OCI-LY7 (cell line): ENCODE results near the gene NUDT14. TPM values are rescaled to one million over a fixed set of nuclear protein-coding genes. Genes with fewer than 3 reads are reported as not detected.

ENCODE experiments used
- BruUV-seq: library from RNA; stranded (reverse); fragments of 400-500 nt; replicated peaks from 2 replicates; lab custom pipeline; 2021; lab: Mats Ljungman, UMichigan
- CTCF ChIA-PET: fragments of 300-600 bp; sonication (Branson Sonifier 250); formaldehyde crosslinking; loops from one replicate; lab custom pipeline; 2022; ENCODE audit warnings: antibody characterized with exemption; ENCODE audit not compliant: unreplicated experiment; lab: Charles Lee
- POLR2A ChIA-PET: fragments of 300-600 bp; sonication (Branson Sonifier 250); formaldehyde crosslinking; loops from one replicate; lab custom pipeline; 2022; ENCODE audit warnings: antibody characterized with exemption; lab: Charles Lee
- DNase-seq: peaks from one replicate; pipeline ENCODE4 v3.0.0-alpha.2; 2015; ENCODE audit warnings: low spot score
- H2AFZ ChIP-seq: fragments of 200-600 bp; sonication (generic), shearing (Covaris generic); 2 replicates; pipeline ENCODE4 v1.6.1; 2014; ENCODE audit warnings: mild to moderate bottlenecking, antibody characterized with exemption, low read length, moderate library complexity
- H3K27ac ChIP-seq: fragments of 200-600 bp; sonication (generic); 2 replicates; pipeline ENCODE4 v1.5.1; 2014; ENCODE audit warnings: mixed run types, low read depth, mild to moderate bottlenecking, moderate library complexity, low read length, inconsistent platforms; ENCODE audit not compliant: poor library complexity, severe bottlenecking
- H3K36me3 ChIP-seq: fragments of 200-600 bp; sonication (generic); 2 replicates; pipeline ENCODE4 v1.6.1; 2014; ENCODE audit warnings: mild to moderate bottlenecking, antibody characterized with exemption, low read length, moderate library complexity, mixed read lengths; ENCODE audit not compliant: insufficient read depth
- H3K4me1 ChIP-seq: fragments of 200-600 bp; sonication (generic); 2 replicates; pipeline ENCODE4 v1.5.1; 2014; ENCODE audit warnings: mild to moderate bottlenecking, low read length; ENCODE audit not compliant: insufficient read depth, poor library complexity, severe bottlenecking
- H3K4me2 ChIP-seq: fragments of 200-600 bp; sonication (generic); 2 replicates; pipeline ENCODE4 v1.6.1; 2014; ENCODE audit warnings: mild to moderate bottlenecking, low read length
- H3K4me3 ChIP-seq: fragments of 200-600 bp; sonication (generic); 2 replicates; pipeline ENCODE4 v1.5.1; 2014; ENCODE audit warnings: mild to moderate bottlenecking, low read depth, low read length; ENCODE audit not compliant: poor library complexity, severe bottlenecking
- H3K79me2 ChIP-seq: fragments of 200-600 bp; sonication (generic); 2 replicates; pipeline ENCODE4 v1.6.1; 2016; ENCODE audit warnings: low read depth, mild to moderate bottlenecking, low read length, moderate library complexity, mixed read lengths; ENCODE audit not compliant: insufficient read depth
- H3K9me2 ChIP-seq: fragments of 200-600 bp; sonication (generic); 2 replicates; pipeline ENCODE4 v1.6.1; 2016; ENCODE audit warnings: mild to moderate bottlenecking, low read length, mixed read lengths; ENCODE audit not compliant: insufficient read depth
- H3K9me3 ChIP-seq: fragments of 200-600 bp; sonication (generic); 2 replicates; pipeline ENCODE4 v1.6.1; 2014; ENCODE audit warnings: mild to moderate bottlenecking, mixed run types, low read length, mixed read lengths
- H4K20me1 ChIP-seq: fragments of 200-600 bp; sonication (generic); 2 replicates; pipeline ENCODE4 v1.6.1; 2014; ENCODE audit warnings: mild to moderate bottlenecking, antibody characterized with exemption, low read length, moderate library complexity, mixed read lengths; ENCODE audit not compliant: insufficient read depth
- EZH2phosphoT487 ChIP-seq: fragments of 200-600 bp; sonication (generic); IDR thresholded peaks from 2 replicates; pipeline ENCODE4 v1.6.1; 2018; ENCODE audit warnings: low read depth, borderline replicate concordance, mild to moderate bottlenecking, mixed run types, antibody characterized with exemption, low read length, moderate library complexity, mixed read lengths
- intact Hi-C: fragments of 100-400 bp; cut with micrococcal nuclease; formaldehyde crosslinking; loops from one replicate; pipeline ENCODE4 v1.10.0; 2022; ENCODE audit not compliant: unreplicated experiment
- total RNA-seq, 2 experiments: library from RNA; depleted of rRNA in 1 of 2; stranded (reverse); fragments of >200 nt in 1 of 2; shearing (Covaris generic) in 1 of 2; gene quantifications; 2 replicates each; pipeline ENCODE4 v1.2.3, GENCODE V29; 2014 to 2022
- TF ChIP-seq, protein P1 (sequence below): fragments of 200-600 bp; sonication (generic); conservative IDR thresholded peaks from 2 replicates; pipeline ENCODE4 v1.5.1; 2014; ENCODE audit warnings: mild to moderate bottlenecking, antibody characterized with exemption, low read length, moderate library complexity, mixed read lengths

Gene NUDT14
- total RNA-seq, 2 experiments from 2014 or later = 32.1 to 37.5 TPM

DNA sequence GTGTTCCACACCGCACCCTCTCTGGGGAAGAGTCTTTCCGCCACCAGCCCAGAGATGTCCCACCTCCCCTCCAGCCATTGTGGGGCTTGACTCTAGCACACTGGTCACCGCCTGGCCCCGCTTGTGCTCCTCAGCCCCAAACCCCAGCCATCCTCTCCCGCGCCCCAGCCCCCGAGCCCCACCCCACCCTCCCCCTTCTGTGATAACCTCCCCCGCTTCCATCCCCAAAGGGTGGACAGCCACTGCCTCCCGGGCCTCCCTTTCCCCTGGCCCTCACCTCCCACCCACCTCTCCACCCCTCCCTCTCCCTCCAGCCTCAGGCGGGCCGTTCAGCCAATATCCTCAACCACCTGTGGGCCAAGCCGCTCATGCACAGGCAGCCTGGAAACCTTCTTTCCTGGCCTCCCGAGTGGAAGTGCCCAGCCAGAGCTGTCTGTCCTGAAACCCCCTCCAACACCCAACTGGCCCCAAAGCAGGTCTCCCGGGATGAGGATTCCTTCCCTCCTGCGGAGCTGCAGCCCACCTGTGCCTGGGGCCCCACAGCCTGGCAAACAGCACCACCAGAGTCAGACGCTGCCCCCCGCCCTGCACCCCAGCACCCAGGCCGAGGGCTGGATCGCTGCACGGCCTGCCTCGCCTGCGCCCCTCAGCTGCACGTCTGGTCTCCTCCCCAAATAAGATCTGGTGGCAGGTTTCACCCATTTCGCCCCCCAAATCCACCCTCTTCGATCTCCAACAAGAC is 27.1 kb upstream of the NUDT14 start:
- H3K27ac ChIP-seq = no peak overlapping the region
- no peak for DNase-seq
- no peaks in the 10 kb centered on the region; the same call in 1 of the 2 replicates for H4K20me1 ChIP-seq
- H3K9me2 ChIP-seq = no peaks in the 10 kb centered on the region
- CTCF ChIA-PET = no interaction called here
- BruUV-seq = no TSS peak
- no peaks in the 10 kb centered on the region for H3K79me2 ChIP-seq
- H3K9me3 ChIP-seq = no peaks in the 10 kb centered on the region
- H3K4me3 ChIP-seq = no peak overlapping the region
- no peak overlapping the region for H3K4me2 ChIP-seq
- TF ChIP-seq EZH2phosphoT487 = no peak
- TF ChIP-seq, protein P1, sequence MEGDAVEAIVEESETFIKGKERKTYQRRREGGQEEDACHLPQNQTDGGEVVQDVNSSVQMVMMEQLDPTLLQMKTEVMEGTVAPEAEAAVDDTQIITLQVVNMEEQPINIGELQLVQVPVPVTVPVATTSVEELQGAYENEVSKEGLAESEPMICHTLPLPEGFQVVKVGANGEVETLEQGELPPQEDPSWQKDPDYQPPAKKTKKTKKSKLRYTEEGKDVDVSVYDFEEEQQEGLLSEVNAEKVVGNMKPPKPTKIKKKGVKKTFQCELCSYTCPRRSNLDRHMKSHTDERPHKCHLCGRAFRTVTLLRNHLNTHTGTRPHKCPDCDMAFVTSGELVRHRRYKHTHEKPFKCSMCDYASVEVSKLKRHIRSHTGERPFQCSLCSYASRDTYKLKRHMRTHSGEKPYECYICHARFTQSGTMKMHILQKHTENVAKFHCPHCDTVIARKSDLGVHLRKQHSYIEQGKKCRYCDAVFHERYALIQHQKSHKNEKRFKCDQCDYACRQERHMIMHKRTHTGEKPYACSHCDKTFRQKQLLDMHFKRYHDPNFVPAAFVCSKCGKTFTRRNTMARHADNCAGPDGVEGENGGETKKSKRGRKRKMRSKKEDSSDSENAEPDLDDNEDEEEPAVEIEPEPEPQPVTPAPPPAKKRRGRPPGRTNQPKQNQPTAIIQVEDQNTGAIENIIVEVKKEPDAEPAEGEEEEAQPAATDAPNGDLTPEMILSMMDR = no peak
- H3K36me3 ChIP-seq = no peaks in the 10 kb centered on the region
- intact Hi-C loops = no loop called here
- H3K4me1 ChIP-seq = no peaks in the 10 kb centered on the region
- POLR2A ChIA-PET = no interaction called here
- H2AFZ ChIP-seq = no peak overlapping the region

DNA sequence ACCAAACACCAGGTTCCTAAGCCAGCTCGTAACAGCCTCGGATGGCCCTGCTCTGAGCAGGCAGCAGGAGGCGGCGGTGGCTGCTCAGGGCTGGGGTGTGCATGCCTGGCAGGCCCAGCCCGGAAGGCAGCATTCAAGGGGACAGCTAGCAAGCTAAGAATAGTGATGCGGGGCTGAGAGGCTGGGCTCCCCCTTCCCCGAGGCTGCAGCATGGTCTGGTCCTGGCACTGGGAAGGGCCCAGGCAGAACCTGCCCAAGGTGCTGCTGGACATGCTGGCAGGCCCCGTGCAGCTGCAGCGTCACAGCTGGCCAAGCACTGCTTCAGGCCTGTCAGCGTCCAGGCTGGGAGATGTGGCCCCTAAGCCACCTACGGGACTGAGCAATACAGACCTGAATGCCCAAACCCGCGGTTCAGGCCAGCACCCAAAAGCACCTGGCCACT is 26.4 kb upstream of the NUDT14 start:
- no peaks in the 10 kb centered on the region for H3K79me2 ChIP-seq
- ChIA-PET POLR2A (no interaction called here), CTCF (no interaction called here)
- H3K9me3 ChIP-seq = no peaks in the 10 kb centered on the region
- DNase-seq = no peak
- no peak overlapping the region for H3K27ac ChIP-seq
- no peaks in the 10 kb centered on the region; the same call in 1 of the 2 replicates for H4K20me1 ChIP-seq
- TF ChIP-seq, protein P1 = no peak
- no peak for TF ChIP-seq EZH2phosphoT487
- no peak overlapping the region for H2AFZ ChIP-seq
- no TSS peak for BruUV-seq
- H3K9me2 ChIP-seq = no peaks in the 10 kb centered on the region
- no peak overlapping the region for H3K4me2 ChIP-seq
- H3K36me3 ChIP-seq = no peaks in the 10 kb centered on the region
- no peaks in the 10 kb centered on the region for H3K4me1 ChIP-seq
- H3K4me3 ChIP-seq = no peak overlapping the region
- intact Hi-C loops = no loop called here

DNA sequence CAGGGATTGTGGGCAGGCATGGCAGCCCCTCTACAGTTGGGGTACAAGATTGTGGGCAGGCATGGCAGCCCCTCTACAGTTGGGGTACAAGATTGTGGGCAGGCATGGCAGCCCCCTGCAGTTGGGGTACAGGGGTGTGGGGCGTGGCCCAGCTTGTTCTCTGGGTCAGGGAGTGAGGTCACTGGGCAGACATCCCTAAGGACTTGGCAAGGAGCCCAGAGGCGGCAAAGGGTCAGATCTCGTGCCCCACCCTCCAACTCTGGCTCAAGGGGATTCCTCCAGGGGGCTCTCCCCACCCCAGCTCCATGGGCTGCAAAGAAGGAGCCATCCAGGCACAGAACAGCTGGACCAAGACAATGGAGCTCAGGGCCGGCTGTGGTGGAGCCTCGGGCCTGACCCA is 25.8 kb upstream of the NUDT14 start:
- Histone ChIP-seq H3K9me3 (no peaks in the 10 kb centered on the region), H4K20me1 (no peaks in the 10 kb centered on the region; the same call in 1 of the 2 replicates), H3K4me1 (no peaks in the 10 kb centered on the region), H2AFZ (no peak overlapping the region), H3K9me2 (no peaks in the 10 kb centered on the region), H3K36me3 (no peaks in the 10 kb centered on the region), H3K4me2 (no peak overlapping the region), H3K27ac (no peak overlapping the region), H3K79me2 (no peaks in the 10 kb centered on the region), H3K4me3 (no peak overlapping the region)
- intact Hi-C loops = no loop called here
- POLR2A ChIA-PET = no interaction called here
- no peak for DNase-seq
- BruUV-seq = no TSS peak
- CTCF ChIA-PET = no interaction called here
- TF ChIP-seq, protein P1 = no peak
- TF ChIP-seq EZH2phosphoT487 = no peak
